Activated T-helper 1 cell treated with Interleukin-2 at 50 U/mL for 16 hours (primary cell): Measurements from ENCODE around the gene PHETA2.
"Not testable (repeated sequence)": the region's sequence is repeated elsewhere in the genome, so short reads cannot be mapped to it uniquely, and the experiment has no call there.

Experiments
- DNase-seq: peaks from one replicate; pipeline ENCODE4 v3.0.0-alpha.2; 2020; ENCODE audit warnings: low read depth

The PHETA2 gene

DNA sequence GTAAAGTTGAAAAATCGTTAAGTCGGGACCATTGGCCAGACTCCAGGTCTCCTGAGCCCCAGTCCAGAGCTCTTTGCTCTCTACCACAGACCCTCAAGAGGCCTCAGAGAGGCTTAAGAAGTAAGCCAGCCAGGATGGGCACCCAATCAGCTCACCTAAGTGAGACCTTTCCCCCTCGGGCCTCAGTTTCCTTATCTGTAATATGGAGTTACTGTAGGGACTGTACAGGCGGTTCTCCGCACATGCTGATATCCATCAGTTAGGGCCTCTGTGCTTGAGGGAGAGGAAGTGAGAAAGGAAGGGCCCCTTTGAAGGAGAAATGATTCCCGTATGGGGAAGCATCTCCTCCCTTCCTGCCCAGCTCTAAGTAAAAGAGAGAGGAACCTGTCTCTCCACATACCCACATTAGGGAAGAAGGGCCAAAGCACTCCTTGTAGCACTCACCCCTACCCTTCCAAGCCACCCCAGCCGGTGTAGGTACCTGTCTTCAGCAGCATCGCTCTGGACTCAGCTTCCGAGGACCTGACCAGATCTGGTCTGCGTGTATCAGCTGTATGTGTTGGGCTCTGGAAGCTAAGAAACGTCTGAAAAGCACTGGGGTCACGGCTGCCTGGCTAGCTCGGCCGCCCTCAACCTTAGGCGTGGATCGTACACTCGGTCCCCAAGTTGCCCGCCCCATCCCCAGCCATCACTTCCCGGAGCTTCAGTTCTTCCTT, 4.1 kb upstream of the PHETA2 start:
- DNase-seq = no peak

DNA sequence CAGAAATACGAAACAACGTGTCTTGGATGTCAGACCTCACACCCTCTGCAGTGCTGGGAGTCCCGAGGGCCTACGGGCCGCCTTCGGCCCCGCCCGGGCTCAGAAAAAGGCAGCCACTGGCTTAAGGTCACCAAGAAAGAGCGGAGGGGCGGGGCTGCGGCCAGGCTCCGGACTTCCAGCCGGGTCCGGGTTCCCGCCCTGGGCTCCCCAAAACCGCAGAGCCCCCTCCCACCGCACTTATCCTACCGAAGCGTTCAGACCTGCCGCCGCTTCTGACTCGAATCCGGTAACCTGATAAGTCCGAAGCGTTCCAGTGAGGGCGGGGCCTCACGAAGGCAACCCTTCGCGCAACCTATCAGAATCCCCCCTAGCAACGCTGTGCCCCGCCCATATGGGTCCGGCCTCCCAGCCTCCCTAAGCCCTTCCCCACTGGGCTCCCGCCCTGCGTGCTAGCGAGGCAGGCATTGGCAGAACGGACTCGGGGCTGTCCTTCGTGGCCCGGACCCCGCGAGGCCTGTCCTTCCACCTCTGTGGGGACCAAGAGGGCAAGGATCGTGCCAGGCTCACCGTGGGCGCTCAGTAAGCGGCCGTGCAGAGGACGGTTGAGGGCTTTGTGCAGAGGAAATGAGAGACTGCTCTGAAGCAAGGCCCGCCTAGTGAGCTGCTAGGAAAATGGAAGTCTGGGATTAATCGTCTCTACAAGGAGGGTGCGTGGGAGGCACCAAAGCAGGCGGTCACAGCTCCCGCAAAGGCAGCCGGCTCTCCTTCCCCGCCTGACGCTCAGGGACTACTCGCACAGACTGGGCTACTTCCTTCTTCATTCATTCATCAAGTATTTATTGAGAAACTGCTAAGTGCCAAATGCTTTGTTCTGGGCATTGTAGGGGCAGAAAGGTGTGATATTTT, 3.3 kb upstream of the PHETA2 start, which contains the start of gene NAGA:
NAGA (minus strand) TSS at position 296 of the 906 bp plus-strand sequence. CDS start 515 bp downstream, outside the sequence.
- peak; percentile 79 for DNase-seq

DNA sequence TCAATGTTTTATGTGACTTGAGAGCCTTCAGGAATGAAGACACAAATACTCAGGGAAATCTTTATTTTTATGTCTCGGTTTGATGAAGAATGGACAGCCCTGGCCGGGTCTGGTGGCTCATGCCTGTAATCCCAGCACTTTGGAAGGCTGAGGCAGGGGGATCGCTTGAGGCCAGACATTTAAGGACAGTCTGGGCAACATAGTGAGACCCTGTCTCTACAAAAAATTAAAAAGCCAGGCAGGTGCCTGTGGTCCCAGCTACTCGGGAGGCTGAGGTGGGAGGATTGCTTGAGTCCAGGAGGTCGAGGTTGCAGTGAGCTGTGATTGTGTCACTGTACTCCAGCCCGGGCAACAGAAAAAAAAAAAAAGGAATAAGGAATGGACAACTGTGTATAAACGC, 2.5 kb upstream of the PHETA2 start:
- not testable (repeated sequence) for DNase-seq

DNA sequence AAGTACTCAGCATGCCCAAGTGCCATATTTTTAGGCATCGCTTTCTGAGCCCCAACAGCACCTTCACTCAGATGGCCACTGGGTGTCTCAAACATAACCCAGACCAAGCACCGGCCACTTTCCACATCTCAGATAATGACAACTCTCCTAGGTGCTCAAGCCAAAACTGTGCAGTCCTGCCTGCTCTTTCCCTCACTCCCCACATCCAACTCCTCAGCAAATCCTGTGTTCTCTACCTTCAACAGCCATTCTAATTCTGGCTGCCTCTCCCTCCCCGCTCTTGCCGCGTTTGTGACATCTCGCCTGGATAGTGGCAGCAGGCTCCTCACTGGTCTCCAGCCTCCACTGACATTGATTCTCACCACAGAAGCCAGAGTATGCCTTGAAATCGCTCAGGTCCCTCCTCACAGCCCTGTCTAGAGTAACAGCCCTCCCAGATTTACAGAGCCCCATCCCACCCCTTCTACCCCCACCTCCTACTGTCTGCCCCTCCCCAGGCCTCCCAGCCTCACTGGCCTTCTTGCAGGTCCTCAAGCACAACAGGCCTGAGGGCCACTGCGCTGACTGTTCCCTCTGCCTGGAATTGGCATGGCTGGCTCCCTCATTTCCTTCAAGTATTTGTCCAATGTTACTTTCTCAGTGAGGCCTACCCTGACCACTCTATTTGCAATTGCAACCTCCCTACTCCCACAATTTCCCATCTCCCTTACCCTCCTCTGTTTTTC, 1.3 kb upstream of the PHETA2 start:
- no peak for DNase-seq

DNA sequence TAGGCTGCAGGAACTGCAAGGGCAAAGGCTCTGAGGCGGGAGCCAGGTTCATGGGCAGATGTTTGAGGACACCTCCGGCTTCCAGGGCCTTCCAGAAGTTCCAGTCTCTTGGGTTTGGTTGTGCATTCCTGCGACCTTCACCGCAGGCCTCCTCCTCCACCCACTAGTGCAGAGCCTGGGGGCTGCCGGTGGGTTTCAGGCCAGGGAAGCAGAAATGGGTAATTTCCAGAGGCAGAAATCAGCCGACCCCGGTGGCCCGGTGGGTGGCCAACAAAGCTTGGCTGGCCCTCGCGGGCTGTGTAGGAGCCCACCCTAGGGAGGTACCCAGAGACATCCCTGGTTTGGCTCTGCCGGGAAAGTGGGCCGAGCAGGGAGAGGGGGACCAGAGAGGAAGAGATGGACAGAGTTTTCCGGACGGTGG, 417 bp upstream of the PHETA2 start:
- DNase-seq = no peak

DNA sequence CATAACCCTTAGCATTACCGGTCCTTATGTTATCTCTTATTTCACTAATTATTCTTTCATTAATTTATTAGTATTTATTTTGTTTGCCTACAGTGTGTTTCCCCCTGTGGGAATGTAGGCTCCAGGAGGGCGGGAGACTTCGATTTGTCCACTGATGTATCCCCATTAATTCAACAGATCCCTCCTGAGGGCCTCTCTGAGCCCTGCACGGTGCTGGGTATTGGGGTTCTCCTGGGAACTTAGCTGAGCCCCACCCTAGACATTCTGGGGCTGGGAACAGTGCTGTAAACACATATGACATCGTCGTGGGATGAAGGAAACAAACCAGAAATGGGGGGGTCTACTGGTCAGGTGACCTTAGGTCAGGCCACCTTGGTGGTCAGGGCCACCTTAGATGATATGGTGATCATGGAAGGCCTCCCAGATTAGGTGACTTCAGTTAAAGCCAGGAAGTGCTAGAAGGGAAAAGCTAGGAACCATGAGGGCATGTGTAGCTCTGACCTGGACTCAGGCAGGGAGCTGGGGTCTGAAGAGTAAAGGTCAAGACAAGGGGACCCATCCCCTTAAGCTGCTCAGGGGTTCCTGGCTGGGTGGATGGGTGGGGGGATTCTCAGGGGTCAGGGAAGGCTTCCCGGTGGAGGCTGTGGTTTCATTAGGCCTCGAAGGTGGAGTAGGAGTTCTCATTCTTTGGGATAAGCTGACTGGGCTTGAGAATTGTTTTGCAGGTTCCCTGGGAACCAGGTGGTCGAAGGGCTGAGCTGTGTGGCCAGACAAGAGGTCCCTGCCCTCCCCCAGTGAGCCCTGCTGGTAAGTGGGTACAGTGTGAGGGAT, 1.0 kb downstream of the PHETA2 start:
- no peak for DNase-seq

DNA sequence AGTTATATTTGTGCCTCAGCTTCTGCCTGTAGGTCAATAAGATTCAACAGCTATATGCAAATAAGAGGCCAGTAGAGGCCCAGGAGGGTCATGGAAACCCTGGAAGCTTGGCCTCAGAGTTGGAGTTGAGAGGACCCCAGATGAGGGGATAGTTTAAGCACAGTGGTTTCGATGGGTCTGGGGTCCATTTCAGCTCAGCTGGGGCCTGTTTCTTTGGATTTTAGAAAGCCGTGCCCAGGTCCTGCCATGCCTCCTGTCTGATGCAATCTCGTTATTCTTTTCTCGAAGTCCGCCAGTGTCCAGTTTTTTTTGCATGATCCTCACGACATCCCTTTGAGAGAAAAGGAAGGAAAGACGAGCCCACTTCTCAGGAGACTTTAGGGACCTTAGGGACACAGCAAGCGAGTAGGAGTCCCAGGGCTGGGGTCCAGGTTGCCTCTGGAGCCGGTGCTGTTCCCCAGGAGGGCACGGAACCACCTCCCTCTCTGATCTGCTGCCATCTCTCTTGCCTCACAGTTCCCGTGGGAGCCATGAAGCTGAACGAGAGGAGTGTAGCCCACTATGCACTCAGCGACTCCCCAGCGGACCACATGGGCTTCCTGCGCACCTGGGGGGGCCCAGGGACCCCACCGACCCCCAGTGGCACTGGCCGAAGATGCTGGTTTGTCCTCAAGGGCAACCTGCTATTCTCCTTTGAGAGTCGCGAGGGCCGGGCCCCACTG, 2.9 kb downstream of the PHETA2 start:
- no peak for DNase-seq

DNA sequence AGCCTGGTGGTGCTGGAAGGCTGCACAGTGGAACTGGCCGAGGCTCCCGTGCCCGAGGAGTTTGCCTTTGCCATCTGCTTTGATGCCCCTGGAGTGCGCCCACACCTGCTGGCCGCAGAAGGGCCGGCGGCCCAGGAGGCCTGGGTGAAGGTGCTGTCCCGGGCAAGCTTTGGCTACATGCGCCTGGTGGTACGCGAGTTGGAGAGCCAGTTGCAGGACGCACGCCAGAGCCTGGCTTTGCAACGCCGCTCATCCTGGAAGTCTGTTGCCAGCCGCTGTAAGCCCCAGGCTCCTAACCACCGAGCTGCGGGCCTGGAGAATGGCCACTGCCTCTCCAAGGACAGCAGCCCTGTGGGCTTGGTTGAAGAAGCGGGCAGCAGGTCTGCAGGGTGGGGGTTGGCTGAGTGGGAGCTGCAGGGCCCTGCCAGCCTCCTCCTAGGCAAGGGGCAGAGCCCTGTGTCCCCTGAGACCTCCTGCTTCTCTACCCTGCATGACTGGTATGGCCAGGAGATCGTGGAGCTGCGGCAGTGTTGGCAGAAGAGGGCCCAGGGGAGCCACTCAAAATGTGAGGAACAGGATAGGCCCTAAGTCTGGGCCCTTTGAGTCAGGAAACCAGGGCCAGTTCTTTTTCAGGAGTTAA, 3.6 kb downstream of the PHETA2 start:
- no peak for DNase-seq

DNA sequence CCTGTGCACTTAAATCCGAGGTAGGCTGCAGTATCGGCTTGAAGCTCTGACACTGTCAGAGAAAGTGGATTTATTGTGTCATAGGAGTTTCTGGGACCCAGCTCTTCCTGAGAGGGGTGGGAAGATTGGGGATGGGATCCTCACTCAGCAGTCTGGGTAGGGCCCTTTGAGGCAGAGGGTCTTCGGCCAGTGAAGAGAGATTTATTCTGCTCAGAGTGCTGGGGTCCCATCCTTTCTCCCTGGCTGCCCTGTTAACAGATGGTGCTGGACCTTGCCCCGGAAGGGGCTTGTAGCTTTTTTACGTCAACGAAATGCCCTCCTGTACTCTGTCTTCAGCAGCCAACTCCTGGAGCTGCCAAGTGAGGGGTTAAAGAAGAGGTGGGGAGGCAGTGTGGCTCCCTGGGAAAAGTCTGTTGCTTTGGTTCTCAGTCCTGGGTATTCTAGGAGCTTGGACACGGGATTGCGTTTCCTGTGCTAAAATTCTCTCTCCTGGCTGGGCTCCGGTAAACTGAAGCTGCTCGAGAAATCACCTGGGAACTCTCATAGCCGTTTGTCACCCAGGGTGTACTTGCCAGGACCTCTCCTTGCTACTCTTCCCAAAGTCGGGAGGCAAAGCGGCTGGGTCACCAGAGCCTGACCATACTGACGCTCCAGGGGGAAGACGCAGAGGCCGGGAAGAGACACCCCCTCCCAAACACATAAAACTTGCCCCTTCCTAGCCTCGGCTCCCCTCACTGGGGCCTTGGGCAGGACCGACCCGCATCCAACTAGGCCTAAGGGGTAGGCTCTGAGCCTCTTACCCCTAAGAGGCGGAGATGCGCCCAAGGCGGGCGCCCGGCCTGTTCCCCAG, 4.6 kb downstream of the PHETA2 start:
- DNase-seq = no peak

DNA sequence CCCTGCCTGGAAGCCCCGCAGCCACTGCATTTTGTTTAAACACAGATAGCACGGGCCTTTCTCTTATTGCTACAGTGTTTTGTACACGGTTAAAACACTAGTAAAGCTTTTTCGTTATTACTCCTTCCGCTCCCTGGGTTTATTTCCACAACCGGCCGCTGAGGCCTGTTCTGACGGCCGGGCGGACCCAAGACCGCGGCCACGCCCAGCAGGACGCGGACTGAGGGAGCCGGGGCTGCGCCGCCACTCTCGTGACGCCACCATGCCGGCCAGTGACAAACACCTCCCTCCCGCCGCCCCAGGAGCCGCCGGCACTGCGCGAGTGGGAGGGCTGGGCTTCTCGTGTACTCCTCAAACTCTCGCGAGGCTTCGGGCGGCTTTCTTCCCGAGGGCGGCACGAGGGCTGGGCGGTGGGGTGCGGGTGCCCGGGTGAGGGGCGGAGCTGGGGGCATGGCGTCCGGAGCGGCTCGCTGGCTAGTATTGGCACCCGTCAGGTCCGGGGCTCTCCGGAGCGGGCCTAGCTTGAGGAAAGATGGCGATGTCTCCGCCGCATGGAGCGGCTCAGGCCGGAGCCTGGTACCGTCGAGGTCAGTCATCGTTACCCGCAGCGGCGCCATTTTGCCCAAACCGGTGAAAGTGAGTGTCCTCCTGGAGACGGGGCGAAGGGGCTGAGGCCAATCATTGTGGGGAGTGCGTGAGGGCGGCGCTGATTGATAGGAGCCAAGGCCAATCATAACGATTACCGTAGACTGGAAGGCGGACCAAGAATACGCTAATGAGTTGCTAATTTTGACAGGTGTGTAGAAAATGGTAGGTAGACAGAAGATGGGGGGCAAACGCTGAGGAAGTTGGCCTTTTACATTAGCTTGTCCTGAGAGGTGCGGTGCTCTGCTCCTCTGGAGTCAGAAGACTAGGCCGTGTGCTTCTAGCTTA, 5.5 kb downstream of the PHETA2 start, which contains the start of gene SMDT1:
SMDT1 (plus strand) TSS at position 382 of the 933 bp plus-strand sequence; CDS start at position 451, 69 bp downstream.
- DNase-seq = peak; percentile 95

DNA sequence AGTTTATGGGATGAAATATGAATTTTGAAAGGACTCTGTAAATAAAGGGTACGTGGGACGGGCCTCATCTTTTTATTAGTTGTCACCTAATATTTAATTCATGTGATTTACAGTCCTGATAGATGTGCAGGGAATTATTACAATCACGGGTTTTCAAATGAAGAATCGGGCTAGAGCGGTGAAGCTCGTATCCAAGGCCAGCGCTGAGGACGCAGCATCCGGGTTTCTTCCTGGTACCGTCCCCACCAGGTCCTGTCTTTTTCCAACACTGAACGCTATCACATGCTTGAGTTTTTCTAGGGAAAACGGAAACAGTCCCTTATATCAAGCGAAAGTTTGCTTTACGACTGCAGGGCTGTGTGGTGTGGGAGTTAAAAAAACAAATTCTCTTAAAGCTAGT, 6.2 kb downstream of the PHETA2 start:
- no peak for DNase-seq

DNA sequence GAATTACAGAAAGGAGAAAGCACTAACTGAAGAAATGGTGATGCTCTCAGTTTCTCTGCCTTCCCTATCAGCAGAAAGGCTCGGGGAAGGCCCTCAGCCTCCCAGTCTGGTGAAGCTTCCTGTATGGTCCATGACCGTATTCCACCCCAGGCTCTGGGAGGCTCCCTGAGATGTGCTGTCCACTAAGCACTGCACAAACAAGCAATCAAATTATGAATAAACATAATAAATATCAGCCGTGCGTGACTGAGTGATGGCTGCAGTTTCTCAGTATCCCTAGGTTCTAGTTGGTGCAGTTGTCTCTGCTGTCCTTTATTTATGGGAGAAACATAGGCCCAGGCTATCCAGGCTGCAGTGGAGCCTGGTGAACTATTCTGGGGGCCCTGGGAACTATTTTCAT, 9.1 kb downstream of the PHETA2 start:
- no peak for DNase-seq

DNA sequence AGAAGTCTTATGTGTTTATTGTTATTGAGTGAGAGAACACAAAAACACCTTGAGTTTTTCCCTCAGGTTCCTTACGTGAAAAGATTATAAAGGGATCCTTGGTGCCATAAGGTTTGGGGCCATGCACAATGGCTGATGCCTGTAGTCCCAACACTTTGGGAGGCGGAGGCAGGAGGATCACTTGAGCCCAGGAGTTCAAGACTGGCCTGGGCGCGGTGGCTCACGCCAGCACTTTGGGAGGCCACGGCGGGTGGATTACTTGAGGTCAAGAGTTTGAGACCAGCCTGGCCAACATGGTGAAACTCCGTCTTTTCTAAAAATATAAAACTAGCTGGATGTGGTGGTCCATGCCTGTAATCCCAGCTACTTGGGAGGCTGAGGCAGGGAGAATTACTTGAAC, 10.8 kb downstream of the PHETA2 start:
- no peak for DNase-seq

DNA sequence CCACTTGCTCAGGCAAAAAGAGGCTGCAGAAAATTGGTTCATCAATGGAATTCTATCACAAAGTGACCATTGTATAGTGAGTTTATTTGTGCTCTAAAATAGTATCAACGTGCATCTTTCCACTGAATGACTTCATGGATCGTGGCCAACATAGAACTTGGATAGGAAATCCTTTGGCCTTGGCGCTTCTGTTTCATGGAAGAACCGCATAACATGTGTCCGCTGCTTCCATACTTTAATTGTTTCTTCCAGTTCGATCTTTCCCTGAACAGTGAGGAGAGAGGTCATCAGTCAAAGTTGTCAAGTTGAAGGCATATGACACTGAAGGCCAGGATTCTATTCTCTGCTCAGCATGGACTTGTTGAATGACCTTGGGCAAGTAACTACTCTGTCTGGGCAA, 12.0 kb downstream of the PHETA2 start:
- DNase-seq = no peak

DNA sequence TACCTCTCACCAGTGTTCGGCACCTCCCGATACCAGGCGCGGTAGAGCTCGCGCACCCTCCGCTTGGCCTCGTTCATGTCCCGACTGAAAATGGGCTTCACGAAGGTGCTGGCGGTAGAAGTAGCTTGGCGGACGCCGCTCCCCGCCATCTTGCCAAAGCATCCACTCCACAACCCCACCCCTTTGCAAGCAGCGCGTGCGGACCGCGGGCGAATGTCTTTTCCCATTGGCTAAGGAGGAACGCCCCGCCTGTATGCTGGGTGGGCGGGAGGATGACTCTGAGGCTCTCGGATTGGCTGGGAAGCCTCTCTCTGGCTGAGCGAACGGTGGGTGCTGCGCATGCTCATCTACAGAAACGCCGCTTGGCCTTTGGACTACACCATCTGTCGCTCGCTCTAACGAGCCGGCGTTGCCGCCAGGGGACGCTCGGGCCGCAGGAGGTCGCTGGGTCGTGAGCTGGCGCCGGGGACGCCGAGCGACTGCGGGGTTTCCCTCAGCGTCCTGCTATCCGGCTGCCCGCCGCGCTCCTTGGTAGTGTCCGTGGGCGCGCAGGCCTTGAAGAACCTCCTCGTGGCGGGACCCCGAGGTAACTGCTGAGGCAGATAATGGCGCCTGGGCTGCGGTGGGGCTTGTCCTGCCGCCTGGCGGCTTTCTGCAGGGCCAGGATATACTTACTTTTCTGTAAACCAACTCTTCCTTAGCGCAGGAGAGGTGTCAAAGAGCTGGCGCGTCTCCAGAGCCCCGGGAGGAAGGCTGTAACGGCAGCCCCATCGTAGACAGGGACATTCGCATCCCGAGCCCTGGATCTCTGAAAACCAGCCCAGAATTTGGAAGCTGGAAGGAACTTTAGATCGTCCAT, 16.8 kb downstream of the PHETA2 start, which contains the start of gene NDUFA6:
NDUFA6 (minus strand) TSS at position 177 of the 859 bp plus-strand sequence; CDS start at position 149, 28 bp downstream.
- DNase-seq = peak; percentile 97

DNA sequence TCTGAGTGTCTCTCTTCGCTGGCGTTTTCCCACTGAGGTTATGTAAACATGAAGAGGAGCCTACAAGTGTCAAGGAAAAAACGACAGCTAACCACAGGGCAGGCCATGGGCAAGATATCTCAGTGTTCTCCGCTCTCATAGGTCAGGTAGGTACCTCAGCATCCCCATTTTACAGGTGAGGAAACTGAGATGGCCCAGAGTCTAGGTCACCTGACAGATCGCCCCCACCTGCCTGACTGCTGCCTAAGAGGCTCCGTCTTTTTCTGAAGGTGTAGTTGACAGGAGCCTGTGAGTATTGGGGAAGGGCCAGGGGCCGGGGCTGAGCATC, 17.4 kb downstream of the PHETA2 start:
- no peak for DNase-seq

DNA sequence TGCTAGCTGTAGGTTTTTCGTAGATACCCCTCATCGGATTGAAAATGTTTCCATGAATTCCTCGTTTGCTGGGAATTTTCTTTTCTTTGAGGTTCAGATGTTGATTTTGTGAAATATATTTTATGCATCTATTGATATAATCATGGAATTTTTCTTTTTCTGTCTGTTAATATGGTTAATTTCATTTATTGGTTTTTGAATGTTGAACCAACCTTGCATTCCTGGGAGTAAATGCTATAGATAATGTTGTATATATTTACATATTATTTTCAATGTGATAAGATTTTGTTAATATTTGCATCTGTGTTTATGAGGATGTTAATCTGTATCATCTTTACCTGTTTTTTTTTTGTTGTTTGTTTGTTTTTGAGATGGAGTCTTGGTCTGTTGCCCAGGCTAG, 27.2 kb downstream of the PHETA2 start:
- DNase-seq = no peak
